Activated T-helper 1 cell treated with anti-CD3 and anti-CD28 coated beads, Interleukin-2, amount 50 U/mL, for 16 hours (primary cell): ENCODE data around the gene DLG2.

ENCODE experiments used
- DNase-seq, 2 donors: peaks; one replicate each; pipeline ENCODE4 v3.0.0-alpha.2; 2020; ENCODE audit warnings: low read depth in 1 of 2, low spot score in 1 of 2

The DLG2 gene

DNA sequence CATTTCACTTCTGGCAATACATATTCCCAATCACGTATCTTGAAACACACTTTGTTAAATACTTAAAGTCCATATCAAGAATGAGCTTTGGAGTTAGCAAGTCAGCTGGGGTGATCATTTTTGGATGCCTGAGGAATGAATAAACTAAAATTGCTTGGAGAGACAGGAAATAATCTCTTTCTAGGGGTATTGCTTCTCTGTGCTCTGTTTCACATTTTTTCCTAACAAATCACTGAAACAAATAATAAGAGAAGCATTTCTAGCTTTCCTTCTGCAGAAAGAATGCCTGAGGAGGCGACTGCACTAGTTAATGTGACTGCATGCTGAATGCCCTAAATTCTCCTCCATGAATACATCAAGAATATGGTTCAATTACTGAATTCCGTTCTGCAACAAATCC lies 1799.6 kb downstream of the DLG2 start:
- DNase-seq: no peak

DNA sequence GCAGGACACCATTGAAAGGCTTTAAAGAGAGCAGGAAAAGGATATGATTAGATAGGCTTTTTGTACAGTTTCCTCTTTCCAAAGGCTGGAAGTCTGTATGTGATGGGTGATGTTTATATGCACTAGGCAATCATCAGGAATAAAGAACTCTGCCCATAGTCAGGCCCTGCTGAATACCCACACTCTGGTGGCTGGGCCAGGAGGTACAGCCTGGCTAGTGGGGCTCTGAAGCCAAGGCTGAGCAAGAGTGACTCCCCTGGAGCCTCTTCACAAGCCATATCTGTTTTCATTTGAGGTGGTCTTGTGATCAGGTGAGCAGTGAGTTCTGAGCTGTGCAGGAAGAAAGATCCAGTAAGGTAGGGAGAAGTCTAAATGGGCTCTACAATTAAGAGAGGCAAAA lies 1801.1 kb downstream of the DLG2 start:
- DNase-seq: no peak

DNA sequence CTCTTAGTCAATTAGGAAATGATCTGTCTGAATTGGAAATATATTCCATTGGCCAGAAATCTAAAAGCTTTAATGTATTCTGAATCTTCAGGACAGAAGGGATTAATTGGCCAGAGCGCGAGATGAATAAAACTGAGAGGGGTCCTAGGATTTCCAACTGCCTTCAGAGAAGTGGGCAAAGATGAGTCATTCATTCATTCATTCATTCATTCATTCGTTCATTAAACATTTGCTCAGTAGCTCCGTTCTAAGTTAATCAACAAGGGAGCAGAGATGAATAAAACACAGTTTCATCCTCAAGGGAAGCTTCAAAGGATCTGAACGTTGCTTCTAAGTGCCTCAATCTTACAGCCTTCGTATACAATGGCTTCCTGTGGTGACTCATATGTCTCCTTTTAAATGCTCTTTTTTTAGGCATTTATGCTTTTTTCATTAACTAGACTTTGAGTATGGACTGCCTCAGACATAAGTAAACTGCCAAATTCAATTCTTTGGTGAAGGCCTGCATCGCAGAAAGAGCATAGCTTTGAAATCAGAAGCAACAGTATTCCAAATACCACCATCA lies 1803.6 kb downstream of the DLG2 start:
- DNase-seq: no peak

DNA sequence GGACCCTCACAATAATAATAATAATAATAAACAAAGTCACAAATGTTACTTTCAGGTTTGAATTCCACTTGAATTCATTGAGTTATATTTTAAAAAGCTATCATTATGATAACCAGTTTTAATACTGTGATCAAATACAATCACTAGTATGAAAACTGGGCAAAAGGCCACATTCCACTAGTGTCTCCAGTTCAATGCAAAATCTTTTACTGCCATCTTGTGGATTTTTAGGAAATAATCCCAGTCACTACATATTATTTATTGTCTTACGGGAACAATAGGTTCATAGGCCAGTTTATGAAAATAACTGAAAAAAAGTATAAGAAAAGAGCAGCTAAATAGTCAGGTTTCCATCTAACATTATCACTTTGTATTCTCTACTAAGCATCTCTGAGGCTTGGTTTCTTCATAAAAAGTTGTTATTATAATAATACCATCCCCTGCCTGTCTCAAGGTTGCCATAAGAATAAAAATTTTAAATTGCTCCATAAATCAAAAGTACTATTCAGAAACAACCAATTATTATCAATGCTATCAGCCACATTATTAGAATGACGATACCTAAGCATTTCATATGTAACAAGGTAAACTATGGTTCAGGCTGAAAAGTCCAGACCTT lies 1807.1 kb downstream of the DLG2 start:
- no peak for DNase-seq

DNA sequence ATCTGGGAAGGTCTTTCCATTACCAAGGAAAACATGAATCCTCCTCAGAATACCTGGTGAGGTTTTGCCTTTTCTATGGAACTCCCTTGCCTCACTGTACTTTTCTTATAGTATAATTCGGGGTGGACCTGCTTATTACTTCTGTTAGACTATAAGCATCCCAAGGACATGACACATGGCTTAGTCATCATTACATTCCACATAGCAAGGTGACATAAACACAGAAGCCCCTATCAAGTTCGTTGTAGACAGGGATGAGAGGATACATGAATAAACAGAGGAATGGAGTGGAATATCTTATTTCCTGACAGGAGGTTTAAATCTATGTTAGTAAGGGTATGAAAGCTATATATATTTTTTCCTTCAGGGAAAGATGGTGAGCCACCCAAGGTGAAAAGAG lies 1808.8 kb downstream of the DLG2 start:
- no peak for DNase-seq

DNA sequence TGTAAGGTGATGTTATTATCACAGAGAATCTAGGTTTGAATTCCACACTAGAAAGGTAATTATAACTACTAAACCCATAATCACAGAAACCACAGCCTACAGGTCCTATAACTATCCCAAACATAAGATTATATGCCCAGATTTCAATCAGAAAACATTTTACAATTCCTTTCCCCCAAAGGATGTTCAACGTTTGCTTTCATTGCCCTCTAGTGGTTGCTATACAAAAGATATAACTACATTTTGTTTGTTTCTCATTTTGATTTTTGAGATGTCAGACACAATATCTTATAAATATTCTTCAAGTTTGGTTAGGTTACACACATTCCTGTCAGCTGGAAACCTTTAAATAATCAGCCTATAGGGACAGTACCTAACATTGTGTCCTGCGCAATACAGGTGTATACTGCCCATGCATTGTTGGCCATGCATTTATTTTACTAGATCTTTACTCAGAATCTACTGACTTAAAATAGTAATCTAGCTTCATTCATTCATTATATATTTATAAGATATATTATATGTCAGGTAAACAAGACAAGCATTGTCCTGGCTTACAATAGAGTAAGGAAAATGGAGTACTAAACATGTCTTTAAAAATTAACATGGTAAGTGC lies 1810.5 kb downstream of the DLG2 start:
- no peak for DNase-seq

DNA sequence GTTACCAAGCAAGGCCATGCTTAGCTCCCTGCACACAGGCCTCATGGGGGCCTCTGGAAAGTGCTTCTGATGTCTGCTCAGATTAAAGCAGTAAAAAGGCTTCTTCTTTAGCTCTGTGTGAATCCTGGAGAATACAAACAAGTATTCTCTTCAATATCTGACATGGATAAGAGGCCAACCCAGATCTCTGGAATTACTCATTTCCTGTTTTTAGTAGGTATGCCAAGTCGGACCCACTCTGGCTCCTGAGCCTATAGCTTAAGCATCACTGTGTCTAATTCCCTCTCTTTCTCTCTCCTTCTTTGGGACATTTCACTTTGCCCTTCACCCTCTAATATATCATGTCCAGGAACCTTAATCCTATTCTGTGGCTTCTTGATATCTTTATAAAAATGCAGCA lies 1811.4 kb downstream of the DLG2 start:
- no peak for DNase-seq

DNA sequence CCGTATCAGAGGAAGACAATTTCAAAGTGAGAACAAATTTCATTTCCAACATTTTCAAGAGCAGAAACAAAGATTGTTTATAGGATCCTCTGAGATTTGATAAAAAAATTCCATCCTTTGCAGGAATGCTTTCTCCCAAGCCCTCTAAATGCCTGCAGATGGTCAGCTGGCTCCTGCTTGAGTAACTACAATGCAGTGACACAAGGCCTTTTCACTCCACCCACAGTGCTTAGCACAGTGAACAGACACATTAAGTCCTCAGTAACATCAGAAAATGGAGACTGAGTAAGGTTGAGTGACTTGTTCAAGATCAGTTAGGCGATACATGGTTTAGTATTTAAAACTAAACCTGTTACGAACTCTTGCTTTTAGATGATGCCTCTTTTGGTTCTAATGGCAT lies 1813.8 kb downstream of the DLG2 start:
- no peak for DNase-seq

DNA sequence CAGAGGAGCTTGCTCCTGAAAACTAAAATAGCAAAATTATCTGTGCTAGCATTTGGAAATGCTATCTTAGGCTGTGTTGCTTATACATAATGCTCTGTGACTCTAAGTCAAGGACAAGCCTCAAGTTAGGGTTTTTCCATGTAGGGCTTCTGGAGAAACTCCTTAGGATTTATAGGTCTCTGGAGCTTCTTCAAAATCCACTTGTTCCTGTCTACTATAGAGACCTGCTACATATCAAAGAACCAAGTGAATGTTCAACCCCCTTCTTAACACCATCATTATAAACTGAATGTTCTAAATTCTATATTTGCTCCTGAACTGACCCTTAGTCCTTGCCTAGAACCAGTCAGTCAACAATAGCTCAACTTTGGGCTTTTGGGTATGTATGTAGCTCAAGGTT lies 1817.9 kb downstream of the DLG2 start:
- no peak for DNase-seq

DNA sequence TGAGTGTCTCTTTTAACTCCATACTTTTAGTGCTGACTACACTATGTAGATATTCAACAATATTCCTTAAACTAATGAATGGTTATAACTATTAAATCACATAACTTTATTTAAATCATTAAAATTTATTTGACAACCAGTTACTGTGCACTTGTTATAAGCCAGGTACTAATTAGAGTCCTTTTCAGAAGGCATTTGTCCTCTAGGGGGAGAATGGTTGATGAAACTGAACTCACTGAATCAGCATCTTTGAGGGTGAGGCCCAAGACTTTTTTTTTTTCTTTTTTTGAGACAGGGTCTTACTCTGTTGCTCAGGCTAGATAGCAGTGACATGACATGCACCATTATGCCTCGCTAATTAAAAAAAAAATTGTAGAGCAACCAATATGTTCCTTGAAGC lies 1825.3 kb downstream of the DLG2 start:
- DNase-seq: no peak

DNA sequence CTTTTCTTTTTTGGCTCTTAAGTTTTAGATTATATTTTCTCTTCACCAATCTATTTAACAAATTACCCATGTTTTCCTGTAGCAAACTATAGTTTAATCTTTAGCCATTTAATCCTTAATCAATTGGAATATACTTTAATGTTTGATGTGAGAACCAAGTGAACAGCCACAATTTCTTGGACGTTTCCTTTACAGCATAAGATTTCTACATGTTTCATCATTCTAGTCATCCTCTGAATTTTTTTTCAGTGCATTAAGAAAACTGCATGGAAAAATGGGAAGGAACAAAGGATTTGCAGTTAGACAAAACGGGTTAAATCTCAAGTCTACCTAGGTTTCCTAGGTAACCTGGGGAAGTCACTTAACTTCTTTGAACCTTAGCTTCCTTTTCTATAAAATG lies 1833.8 kb downstream of the DLG2 start:
- DNase-seq: no peak

DNA sequence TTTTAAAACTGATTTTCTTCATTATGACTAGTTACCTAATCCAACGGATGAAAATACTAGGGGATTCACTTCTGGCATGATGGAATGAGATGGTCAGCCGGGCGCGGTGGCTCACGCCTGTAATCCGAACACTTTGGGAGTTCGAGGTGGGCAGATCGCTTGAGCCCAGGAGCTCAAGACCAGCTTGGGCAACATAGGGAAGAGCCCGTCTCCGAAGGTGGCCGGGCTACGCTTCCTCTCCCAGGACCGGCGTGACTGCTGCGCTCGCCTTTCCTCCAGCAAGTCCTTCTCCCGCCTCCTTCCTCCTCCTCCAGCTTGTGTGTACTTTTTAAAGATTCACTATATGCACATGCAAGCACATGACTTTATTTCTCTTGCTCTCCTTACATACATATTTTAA lies 1835.6 kb downstream of the DLG2 start:
- no peak for DNase-seq

DNA sequence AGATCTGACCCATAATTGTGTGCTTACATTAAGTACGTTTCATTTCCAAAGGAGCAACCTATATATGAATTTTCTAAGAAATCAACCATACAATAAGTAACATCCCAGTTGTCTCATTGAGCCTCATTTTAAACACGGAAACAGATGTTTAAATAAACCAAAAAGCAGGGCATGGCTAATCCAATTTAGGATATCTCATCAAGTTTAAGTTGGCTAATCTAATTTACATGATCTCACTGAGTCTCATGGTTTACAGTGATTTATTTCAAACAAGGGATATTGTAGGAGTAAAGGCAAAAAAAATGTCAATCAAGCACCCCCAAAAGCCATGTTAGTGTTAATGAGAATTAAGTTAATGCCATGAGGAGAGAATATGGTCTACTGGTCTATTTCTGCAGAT lies 1841.2 kb downstream of the DLG2 start:
- DNase-seq: no peak

DNA sequence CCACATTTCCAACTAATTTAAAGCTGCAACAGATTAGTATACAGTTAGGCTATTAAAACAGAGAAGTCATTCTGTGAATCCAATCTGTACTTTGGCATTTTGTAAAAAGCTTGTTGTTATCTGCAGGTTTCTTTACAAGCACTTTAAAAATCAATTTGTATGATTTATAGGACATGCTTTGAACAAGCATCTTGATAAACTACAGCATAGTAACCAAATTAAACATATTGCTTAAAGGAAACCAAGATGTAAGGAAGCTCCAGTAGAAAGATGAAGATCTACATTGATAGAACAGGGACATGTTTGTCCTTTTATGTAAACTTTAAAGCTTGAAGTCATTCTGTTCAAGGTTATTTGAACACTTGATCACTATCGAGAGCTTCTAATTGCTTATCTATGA lies 1842.7 kb downstream of the DLG2 start:
- DNase-seq: no peak

DNA sequence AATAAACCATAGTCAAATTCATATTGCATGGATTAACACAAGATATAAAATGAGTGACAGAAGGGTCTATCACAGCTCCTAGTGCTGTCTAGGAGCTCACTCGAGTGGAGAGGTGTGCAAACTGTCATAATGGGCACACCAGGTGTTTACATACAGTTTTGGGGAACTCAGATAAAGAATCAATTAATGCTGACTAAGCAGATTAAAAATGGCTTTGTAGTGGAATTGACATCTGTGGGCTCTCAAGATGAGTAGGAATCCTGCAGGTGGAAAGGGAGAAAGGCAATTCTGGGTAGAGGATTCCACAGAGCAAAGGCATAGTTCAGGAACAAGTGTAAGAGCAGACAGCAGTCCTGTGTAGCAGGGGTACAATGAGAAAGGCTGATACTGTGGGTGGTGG lies 1844.8 kb downstream of the DLG2 start:
- DNase-seq: no peak

DNA sequence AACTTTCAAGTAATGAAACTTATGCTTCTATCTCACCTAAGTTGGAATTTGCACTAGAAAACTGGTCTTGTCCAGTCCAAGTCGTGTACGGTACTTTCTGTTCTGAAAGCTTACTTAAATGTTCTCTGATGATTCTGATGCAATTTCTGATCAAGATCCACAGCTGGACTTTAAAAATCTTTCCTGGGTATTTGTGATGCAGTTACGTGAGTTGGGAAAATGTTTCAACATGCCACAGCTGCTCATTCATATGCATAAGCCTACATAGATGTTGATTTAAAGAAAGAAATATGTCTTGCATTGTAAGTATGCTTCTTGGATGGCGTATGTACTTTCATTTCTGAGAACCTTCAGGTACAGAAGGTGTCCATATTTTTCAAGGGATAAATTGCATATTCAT lies 1847.3 kb downstream of the DLG2 start:
- DNase-seq: no peak

DNA sequence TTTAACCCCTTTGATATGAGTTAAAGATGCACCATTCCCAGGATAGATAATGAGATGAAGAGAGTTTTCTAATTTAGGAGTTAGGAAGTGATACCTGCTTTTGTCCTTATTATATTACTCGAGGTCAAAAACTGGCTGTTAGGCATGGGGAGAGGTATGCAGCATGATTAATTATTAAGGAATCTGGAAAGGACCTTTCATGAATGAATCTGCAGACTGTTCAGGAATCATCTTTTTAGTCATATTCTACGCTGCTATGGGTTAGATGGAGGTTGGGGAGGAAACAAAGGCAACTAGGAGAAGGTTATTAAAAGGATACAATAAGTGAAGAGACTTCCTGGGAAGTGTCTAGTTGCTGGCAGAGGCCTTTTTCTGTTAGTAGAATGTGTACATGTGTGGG lies 1848.5 kb downstream of the DLG2 start:
- no peak for DNase-seq

DNA sequence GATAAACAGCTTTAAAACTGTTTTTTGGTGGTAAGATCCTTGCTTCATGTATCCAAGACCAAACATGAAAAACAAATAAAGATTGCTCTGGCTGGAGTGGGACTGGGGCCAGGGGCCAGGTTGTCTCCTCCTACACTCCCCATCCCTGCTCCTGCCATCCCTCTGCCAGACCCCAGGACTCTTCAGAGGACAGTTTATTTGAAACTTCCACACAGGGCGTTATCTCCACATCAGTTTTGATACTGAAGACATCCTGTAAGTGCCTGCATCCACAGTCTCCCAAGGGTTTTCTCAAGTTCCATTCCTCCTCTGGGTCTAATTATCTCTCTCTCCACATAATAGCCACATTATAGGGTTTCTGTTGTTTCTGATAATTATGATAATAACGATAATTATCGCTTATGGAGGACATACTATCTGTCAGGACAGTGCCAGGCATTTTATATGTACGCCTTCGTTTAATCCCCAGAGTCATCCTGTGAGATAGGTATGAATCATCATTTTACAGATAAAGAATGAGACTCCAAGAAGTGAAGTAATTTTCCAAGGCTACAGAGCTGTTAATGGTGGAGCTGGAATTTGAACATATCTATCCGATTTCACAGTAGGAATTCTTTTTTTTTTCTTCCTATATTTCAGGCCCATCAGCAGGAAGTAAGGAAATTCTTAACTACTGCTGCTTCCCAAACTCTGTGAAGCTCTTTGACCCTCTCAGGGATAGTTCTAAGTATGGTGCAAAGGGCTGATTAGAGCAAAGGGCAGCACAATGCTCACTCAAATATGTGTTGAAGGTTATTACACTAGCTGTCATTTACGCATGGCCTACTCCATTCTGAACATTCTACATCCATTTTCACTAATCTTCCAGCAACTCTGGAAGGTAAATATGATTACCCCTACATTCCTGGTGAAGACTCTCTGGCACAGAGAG lies 1852.9 kb downstream of the DLG2 start:
- DNase-seq: no peak

DNA sequence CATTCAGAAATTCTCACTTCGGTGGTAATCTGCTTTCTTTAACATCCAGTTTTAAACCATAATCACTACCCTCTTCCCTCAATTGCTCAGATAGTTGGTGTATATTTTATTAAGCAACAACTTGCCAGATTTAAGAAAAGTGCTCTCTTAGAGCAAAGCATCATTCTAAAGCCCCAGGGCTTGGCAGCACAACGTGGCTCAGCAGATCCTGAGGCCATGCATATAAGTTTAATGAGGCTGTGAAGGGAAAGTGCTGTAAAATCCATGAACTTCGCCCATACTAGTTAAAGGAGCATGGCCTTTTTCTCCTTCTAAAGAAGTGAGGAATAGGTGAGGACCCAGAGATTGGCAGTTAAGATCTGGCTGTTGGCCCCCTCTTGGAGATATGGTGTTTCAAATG lies 1858.7 kb downstream of the DLG2 start:
- DNase-seq: no peak

DNA sequence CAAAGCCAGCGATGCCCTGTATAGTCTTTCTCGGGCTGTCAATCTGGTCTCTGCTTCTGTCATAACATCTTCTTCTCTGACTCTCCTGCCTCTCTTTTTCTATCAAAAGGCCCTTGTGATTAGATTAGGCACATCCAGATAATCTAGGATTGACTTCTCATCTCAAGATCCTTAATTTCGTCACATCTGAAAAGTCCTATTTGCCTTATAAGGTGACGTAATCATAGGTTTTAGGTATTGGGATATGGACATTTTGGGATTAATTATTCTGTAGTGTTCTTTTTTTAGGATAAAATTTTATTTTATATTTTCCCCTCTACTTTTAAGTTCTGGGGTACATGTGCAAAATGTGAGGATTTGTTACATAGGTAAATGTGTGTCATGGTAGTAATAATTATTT lies 1860.2 kb downstream of the DLG2 start:
- no peak for DNase-seq

DNA sequence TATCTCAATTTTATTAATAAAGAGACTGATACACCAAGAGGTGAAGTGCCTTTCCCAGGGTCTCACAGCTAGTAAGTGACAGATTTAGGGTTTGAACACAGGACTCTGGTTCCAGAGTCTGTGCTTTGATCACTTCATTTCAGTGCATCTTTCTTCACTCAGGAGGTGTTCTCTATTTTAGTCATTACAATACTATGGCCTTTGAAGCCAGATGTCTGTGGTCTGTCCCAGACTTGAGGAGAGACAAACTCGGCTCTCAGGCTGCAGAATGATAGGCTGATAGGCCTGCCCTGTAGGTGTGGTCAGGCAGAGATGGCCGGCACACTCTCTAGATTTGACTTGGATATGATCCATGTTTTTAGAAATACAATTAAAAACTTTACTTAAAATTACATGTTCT lies 1862.5 kb downstream of the DLG2 start:
- no peak for DNase-seq

DNA sequence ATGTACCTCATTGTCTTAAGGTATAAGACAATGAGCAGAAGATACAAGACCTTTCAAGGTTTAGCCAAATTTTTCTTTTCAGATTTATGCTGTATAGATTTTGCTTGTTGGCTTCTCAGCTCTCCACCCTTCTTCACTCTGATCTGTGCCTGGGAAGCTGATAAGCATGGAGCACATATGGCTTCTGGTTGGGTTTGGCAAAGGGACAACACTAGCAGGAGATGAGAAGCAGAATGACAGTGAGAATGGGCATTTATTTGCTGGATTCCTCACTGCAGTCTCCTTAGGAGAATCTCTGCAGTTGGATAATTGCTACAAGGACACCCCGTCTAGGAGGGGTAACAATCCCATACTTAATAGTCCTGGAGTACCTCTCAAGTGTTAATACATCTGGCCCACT lies 1866.2 kb downstream of the DLG2 start:
- no peak for DNase-seq
